CD4-positive, alpha-beta T cell (primary cell): ENCODE measurements around the gene RPTN. TPM values are rescaled to one million over a fixed set of nuclear protein-coding genes. Genes with fewer than 3 reads are reported as not detected.

Source experiments
- ATAC-seq: fragments of 200-7000 bp; cut with Tn5 transposase; one replicate; pipeline ENCODE4 v1.10.0; 2022; ENCODE audit warnings: mild to moderate bottlenecking; ENCODE audit not compliant: poor library complexity
- CTCF ChIA-PET: fragments of 350-600 bp; sonication (Branson Sonifier 250); formaldehyde crosslinking; loops from one replicate; lab custom pipeline; 2021; ENCODE audit warnings: antibody characterized with exemption, inconsistent platforms; lab: Charles Lee
- POLR2A ChIA-PET: fragments of 350-600 bp; sonication (Branson Sonifier 250); formaldehyde crosslinking; loops from one replicate; lab custom pipeline; 2021; ENCODE audit warnings: antibody characterized with exemption, inconsistent platforms; lab: Charles Lee
- DNase-seq, 14 experiments: peaks; one replicate each; pipeline ENCODE4 v3.0.0-alpha.2; 2013 to 2020; ENCODE audit warnings: mixed read lengths in 2 of 14
- H3K27ac ChIP-seq, 2 donors: one replicate each; pipeline versions ENCODE4 v1.5.1 to v1.7.0; 2013; ENCODE audit warnings: low read length in 2 of 2, low read depth in 1 of 2, mild to moderate bottlenecking in 1 of 2
- H3K27me3 ChIP-seq, 2 experiments: 1 replicate in 1 of 2; 2 replicates in 1 of 2; pipeline versions ENCODE4 v1.6.1 to v1.7.0; 2013; ENCODE audit warnings: low read length in 2 of 2, control low read depth in 1 of 2, mild to moderate bottlenecking in 1 of 2, moderate library complexity in 1 of 2; ENCODE audit not compliant: insufficient read depth in 2 of 2, control insufficient read depth in 1 of 2
- H3K36me3 ChIP-seq: one replicate; pipeline ENCODE4 v1.6.1; 2013; ENCODE audit warnings: low read length, control low read depth; ENCODE audit not compliant: insufficient read depth
- H3K4me1 ChIP-seq: one replicate; pipeline ENCODE4 v1.6.1; 2013; ENCODE audit warnings: low read length, control low read depth; ENCODE audit not compliant: insufficient read depth
- H3K4me3 ChIP-seq: one replicate; pipeline ENCODE4 v1.5.1; 2013; ENCODE audit warnings: mild to moderate bottlenecking, low read length, moderate library complexity
- H3K9me3 ChIP-seq, 2 experiments: 1 replicate in 1 of 2; 2 replicates in 1 of 2; pipeline versions ENCODE4 v1.6.1 to v1.7.0; 2013; ENCODE audit warnings: low read length in 2 of 2, mild to moderate bottlenecking in 2 of 2, control low read depth in 1 of 2, moderate library complexity in 1 of 2; ENCODE audit not compliant: control insufficient read depth in 1 of 2, insufficient read depth in 1 of 2
- H3K27ac Mint-ChIP-seq: one replicate; pipeline ENCODE4 v1.8.0; 2020; ENCODE audit warnings: mixed read lengths
- H3K27me3 Mint-ChIP-seq: one replicate; pipeline ENCODE4 v1.8.0; 2021; ENCODE audit warnings: mixed read lengths
- H3K36me3 Mint-ChIP-seq: one replicate; pipeline ENCODE4 v1.8.0; 2021; ENCODE audit warnings: low read depth, mixed read lengths
- H3K4me1 Mint-ChIP-seq: one replicate; pipeline ENCODE4 v1.8.0; 2021; ENCODE audit warnings: low read depth, mixed read lengths
- H3K4me3 Mint-ChIP-seq: one replicate; pipeline ENCODE4 v1.8.0; 2020; ENCODE audit warnings: mild to moderate bottlenecking, mixed read lengths
- H3K9me3 Mint-ChIP-seq: one replicate; pipeline ENCODE4 v1.8.0; 2020; ENCODE audit warnings: mixed read lengths
- intact Hi-C, 2 experiments: fragments of 100-400 bp; cut with DNase I in 1 of 2; cut with micrococcal nuclease in 1 of 2; formaldehyde crosslinking; loops; one replicate each; pipeline versions ENCODE4 v1.15.1 to v1.9.0; 2023 to 2025; cut with DNase I, micrococcal nuclease
- total RNA-seq, 174 experiments: library from RNA in 2 of 174; stranded (reverse) in 2 of 174; gene quantifications; one replicate each; pipeline ENCODE4 v1.2.3 and lab custom pipeline; 2021 to 2026
- TF ChIP-seq, protein P1 (sequence below): fragments of 200-600 bp; IDR thresholded peaks from one replicate; pipeline ENCODE4 v1.8.0; 2022; ENCODE audit warnings: antibody characterized with exemption, mild to moderate bottlenecking

RPTN gene
- total RNA-seq, 2 experiments from 2014 or later, result not detected

DNA sequence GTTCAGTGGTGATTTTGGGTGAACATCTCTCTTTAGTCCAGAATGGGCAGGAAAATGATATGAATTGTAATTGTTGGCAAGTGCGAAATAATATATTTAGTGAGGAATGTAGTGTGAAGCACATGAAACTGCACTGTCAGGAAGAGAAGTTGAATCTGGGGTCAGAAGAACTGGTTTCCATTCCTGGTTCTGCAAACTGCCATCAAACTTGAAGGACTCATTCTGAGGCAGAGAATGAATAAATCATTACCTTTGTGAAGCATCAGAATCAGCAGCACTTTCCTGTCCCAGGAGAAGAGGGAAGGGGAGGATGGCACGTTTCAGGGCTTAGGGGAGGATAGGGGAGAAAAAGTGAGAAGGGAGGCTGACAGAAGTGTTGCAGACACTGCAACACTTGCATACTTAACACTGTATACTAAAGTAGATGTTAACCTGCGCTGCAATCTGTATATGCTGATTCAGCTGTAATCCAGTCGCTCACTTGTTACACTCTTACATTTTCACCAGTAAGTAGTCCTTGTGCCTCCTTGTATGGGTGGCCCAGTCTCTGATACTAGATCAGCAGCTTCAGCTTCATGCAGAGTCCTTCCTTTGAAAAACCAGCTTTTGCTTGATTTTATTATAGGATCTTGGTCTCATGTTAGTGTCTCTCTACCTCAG, 10.5 kb upstream of the RPTN start:
- intact Hi-C loops, result no loop called here
- no peak overlapping the region for H3K27ac Mint-ChIP-seq
- H3K36me3 Mint-ChIP-seq, result no peaks in the 10 kb centered on the region
- peaks cover 7% of the 10 kb centered on the region for H3K4me1 Mint-ChIP-seq
- DNase-seq (no peak), ATAC-seq (no peak)
- Histone ChIP-seq H3K27me3 (peaks cover 0 to 4% of the 10 kb centered on the region in 2 experiments), H3K9me3 (no peaks in the 10 kb centered on the region), H3K27ac (no peak overlapping the region), H3K36me3 (no peaks in the 10 kb centered on the region), H3K4me1 (no peaks in the 10 kb centered on the region), H3K4me3 (no peak overlapping the region)
- CTCF ChIA-PET, result no interaction called here
- H3K4me3 Mint-ChIP-seq, result no peak overlapping the region
- H3K9me3 Mint-ChIP-seq, result no peaks in the 10 kb centered on the region
- TF ChIP-seq, protein P1, sequence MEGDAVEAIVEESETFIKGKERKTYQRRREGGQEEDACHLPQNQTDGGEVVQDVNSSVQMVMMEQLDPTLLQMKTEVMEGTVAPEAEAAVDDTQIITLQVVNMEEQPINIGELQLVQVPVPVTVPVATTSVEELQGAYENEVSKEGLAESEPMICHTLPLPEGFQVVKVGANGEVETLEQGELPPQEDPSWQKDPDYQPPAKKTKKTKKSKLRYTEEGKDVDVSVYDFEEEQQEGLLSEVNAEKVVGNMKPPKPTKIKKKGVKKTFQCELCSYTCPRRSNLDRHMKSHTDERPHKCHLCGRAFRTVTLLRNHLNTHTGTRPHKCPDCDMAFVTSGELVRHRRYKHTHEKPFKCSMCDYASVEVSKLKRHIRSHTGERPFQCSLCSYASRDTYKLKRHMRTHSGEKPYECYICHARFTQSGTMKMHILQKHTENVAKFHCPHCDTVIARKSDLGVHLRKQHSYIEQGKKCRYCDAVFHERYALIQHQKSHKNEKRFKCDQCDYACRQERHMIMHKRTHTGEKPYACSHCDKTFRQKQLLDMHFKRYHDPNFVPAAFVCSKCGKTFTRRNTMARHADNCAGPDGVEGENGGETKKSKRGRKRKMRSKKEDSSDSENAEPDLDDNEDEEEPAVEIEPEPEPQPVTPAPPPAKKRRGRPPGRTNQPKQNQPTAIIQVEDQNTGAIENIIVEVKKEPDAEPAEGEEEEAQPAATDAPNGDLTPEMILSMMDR, result no peak
- POLR2A ChIA-PET, result no interaction called here
- no peaks in the 10 kb centered on the region for H3K27me3 Mint-ChIP-seq

DNA sequence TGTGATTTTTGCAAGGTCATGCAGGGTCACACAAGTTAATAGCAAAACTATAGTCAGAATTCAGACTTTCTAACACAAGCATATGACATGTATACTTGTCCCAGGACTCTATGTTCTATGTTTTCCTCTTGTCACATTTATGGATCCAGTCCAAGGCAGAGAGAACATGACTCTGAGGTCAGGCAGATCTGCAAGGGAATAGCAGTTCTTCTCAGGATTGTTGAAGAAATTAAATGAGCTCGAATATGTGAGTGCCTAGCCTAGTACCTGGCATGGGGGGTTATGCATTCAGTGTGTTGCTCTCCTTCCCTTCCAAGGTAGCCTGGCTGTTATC, 9.5 kb upstream of the RPTN start:
- Mint-ChIP-seq H3K36me3 (no peaks in the 10 kb centered on the region), H3K4me3 (no peak overlapping the region), H3K9me3 (no peaks in the 10 kb centered on the region), H3K4me1 (peaks cover 7% of the 10 kb centered on the region), H3K27ac (no peak overlapping the region), H3K27me3 (no peaks in the 10 kb centered on the region)
- TF ChIP-seq, protein P1, result no peak
- ChIA-PET CTCF (no interaction called here), POLR2A (no interaction called here)
- H3K36me3 ChIP-seq, result no peaks in the 10 kb centered on the region
- intact Hi-C loops, result no loop called here
- H3K4me3 ChIP-seq, result no peak overlapping the region
- no peaks in the 10 kb centered on the region for H3K9me3 ChIP-seq
- DNase-seq, result no peak
- no peak for ATAC-seq
- H3K27me3 ChIP-seq, result peaks cover 0 to 4% of the 10 kb centered on the region in 2 experiments
- no peaks in the 10 kb centered on the region for H3K4me1 ChIP-seq
- no peak overlapping the region for H3K27ac ChIP-seq

DNA sequence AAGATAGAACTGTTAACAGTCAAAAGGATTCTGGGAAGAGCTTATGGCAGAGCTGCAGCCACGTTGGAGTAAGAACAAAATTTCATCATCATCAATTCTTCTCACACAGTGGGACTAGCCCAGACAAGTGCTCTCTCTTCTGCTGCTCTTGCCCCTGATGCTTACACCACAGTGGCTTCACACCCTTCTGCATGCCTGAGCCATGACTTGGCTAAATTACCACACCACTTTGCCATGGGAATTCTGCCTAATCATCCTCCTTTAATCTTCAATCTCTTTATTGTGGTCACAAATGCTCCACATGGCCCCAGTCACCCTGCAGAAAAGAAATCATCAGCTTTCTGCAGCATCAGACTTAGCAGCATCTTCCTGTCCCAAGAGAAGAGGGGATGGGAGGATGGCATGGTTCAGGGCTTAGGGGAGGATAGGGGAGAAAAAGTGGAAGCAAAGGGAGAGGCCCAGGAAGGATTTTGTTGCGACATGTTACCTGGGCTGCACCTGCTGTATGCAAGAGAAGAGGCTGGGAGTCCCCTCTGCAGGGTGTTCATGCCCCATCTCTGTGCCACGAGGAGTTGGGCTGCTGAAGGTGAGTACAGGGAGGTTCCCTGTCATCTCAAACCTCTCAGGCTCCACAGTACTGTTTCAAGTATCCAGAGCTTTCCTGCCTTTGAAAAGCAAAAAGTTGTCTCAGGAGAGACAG, 9.0 kb upstream of the RPTN start:
- DNase-seq (no peak), ATAC-seq (no peak)
- H3K27ac ChIP-seq, result no peak overlapping the region
- H3K9me3 ChIP-seq, result no peaks in the 10 kb centered on the region
- Mint-ChIP-seq H3K36me3 (no peaks in the 10 kb centered on the region), H3K27me3 (no peaks in the 10 kb centered on the region), H3K27ac (no peak overlapping the region), H3K4me1 (peaks cover 7% of the 10 kb centered on the region), H3K9me3 (no peaks in the 10 kb centered on the region), H3K4me3 (no peak overlapping the region)
- H3K4me1 ChIP-seq, result no peaks in the 10 kb centered on the region
- H3K36me3 ChIP-seq, result no peaks in the 10 kb centered on the region
- TF ChIP-seq, protein P1, result no peak
- ChIA-PET POLR2A (no interaction called here), CTCF (no interaction called here)
- H3K4me3 ChIP-seq, result no peak overlapping the region
- intact Hi-C loops, result no loop called here
- peaks cover 0 to 4% of the 10 kb centered on the region in 2 experiments for H3K27me3 ChIP-seq
